22Rv1 (cell line): ENCODE results near the gene EEIG1.

Experiments
- ZFX ChIP-seq: fragments of 450-650 bp; IDR thresholded peaks from 2 replicates; pipeline ENCODE4 v1.6.1; 2017; ENCODE audit warnings: antibody characterized with exemption, borderline replicate concordance
- TF ChIP-seq, protein P1 (sequence below): fragments of 450-650 bp; IDR thresholded peaks from 2 replicates; pipeline ENCODE4 v1.5.1; 2017; ENCODE audit warnings: mild to moderate bottlenecking

DNA sequence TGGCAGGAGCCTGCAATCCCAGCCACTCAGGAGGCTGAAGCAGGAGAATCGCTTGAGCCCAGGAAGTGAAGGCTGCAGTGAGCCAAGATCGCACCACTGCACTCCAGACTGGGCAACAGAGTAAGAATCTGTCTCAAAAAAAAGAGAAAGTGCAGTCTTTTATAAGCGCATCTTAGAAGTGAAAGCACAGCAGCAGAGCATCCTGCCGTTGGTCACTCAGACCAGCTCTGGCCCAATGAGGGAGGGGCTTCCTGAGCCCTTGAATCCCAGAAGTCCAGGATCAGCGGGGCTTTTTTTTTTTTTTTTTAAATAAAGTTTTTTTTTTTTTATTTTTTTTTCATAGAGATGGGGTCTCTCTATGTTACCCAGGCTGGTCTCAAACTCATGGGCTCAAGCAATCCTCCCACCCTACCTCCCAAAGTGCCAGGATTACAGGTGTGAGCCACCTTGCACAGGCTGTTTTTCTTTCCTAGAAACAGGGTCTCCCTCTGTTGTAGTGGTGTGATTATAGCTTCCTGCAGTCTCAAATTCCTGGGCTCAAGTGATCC, 44.0 kb upstream of the EEIG1 start:
- TF ChIP-seq, protein P1, sequence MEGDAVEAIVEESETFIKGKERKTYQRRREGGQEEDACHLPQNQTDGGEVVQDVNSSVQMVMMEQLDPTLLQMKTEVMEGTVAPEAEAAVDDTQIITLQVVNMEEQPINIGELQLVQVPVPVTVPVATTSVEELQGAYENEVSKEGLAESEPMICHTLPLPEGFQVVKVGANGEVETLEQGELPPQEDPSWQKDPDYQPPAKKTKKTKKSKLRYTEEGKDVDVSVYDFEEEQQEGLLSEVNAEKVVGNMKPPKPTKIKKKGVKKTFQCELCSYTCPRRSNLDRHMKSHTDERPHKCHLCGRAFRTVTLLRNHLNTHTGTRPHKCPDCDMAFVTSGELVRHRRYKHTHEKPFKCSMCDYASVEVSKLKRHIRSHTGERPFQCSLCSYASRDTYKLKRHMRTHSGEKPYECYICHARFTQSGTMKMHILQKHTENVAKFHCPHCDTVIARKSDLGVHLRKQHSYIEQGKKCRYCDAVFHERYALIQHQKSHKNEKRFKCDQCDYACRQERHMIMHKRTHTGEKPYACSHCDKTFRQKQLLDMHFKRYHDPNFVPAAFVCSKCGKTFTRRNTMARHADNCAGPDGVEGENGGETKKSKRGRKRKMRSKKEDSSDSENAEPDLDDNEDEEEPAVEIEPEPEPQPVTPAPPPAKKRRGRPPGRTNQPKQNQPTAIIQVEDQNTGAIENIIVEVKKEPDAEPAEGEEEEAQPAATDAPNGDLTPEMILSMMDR: no peak
- TF ChIP-seq ZFX: no peak
